Fibroblast of peridontal ligament (primary cell): ENCODE measurements around the gene NAPEPLD.
"Not testable (repeated sequence)": the region's sequence is repeated elsewhere in the genome, so short reads cannot be mapped to it uniquely, and the experiment has no call there.

Experiments
- DNase-seq: peaks from one replicate; pipeline ENCODE4 v3.0.0-alpha.2; 2010; ENCODE audit errors: extremely low read depth

The NAPEPLD gene

DNA sequence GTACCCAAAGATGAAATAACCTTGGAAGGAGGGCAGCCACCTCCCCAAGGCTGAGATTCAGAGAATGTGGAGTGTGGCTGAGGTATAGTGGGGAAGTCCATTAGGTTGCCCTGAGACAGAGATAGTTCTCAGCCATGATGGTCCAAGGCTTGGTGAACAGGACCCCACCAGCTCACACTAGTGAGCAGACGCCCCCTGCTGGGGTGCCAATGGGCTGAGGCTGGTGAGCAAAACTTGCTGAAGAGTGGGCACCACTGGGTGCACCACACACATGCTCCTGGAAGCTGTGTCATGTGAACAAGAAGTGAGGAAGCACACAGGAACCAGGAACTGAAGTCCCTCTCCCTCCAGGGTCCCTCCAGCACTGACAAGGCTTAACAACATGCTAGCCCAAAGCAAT, 83.2 kb downstream of the NAPEPLD start:
- DNase-seq: peak; percentile 20

DNA sequence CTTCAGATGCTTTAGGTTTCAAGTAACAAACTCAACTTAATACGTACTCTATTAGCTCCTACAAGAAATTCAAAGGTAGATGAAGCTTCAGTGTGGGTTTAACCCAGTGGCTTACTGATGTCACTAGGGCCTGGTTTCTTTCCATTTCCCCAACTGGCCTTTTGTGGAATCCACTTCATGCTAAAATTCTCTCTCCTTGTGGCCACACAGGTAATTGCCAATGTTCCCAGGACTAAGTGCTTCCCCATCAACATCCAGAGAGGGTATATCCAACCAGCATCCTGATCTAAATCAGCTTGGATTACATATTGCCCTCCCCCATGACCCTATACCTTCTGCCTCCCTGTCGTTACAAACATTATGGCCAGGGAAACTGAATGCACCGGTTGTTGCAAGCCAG, 85.0 kb downstream of the NAPEPLD start:
- DNase-seq: no peak

DNA sequence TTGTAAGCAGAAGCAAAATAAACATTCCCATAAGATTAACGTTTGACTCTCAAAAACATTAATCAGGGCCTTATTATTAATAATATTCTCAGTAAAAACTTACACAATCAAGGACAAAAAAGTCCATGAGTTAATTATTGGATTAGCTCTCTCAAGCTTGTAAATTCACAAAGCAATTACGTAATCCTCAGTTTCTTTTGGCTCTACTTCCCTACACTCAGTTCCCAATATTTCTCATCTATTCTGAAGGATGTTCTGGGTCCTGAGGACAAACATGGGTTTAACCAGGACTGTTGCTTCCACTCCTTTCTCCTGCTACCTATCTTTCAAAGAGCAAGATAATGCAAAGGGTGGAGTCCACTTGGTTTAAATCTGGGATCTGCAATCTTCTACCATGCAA, 89.4 kb downstream of the NAPEPLD start:
- DNase-seq: no peak

DNA sequence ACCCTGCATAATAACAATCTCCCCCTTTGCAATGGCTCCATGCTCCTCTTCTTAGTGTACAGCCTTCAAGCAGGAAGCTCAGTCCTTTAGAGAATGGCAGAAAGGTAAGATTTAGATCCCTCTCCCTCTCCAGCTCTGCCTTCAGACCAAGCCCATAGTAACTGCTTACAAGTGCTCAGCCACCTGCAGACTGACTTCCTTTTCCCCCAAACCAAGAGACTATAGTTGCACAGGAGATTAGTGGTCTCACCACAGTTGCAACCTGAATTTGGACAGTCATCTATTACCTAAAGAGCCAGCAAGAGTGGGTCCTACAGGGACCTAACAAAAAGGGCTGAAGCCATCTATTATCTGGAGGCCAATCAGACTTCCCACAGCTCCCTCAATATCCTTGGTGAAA, 90.8 kb downstream of the NAPEPLD start:
- no peak for DNase-seq

DNA sequence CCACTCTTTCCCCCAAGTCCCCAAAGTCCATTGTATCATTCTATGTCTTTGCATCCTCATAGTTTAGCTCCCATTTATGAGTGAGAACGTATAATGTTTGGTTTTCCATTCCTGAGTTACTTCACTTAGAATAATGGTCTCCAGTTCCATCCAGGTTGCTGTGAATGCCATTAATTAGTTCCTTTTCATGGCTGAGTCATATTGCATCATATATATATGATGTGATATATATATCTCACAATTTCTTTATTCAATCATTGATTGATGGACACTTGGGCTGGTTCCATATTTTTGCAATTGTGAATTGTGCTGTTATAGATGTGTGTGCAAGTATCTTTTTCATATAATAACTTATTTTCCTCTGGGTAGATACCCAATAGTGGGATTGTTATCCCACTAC, 92.9 kb downstream of the NAPEPLD start:
- not testable (repeated sequence) for DNase-seq

DNA sequence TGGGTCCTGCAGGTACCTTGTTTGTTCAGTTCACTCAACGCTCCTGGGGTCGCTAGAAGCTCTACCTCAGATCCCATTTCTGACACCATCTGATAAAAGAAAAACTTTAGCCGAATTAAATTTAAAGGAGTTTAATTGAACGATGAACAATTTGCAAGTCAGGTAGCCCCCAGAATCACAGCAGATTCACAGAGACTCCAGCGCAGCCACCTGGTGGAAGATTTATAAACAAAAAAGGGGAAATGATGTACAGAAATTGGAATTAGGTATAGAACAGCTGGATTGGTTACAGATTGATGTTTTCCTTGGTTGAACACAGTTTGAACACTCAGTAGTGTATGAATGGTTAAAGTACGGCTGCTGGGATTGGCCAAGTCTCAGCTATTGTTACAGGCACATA, 97.4 kb downstream of the NAPEPLD start:
- no peak for DNase-seq
